Measurements from ENCODE around the gene CA5A. TPM values are rescaled to one million over a fixed set of nuclear protein-coding genes. Genes with fewer than 3 reads are reported as not detected.
"Not testable (repeated sequence)": the region's sequence is repeated elsewhere in the genome, so short reads cannot be mapped to it uniquely, and the experiment has no call there.

CA5A gene
- total RNA-seq, 1 experiment from 2014 or later: 1.7 TPM

- H3K27me3 ChIP-seq (replicated peaks; ENCODE audit: control insufficient read depth, insufficient read depth, low read length): no peaks in the 10 kb centered on the region
- Mint-ChIP-seq H3K4me1 (ENCODE audit: low read depth, unreplicated experiment) (peaks cover 16% of the 10 kb centered on the region), H3K36me3 (ENCODE audit: insufficient read depth, unreplicated experiment) (peaks cover 16% of the 10 kb centered on the region), H3K9me3 (ENCODE audit: unreplicated experiment) (peaks cover 16% of the 10 kb centered on the region), H3K4me3 (ENCODE audit: unreplicated experiment) (no peak overlapping the region), H3K27me3 (ENCODE audit: insufficient read depth, unreplicated experiment) (peaks cover 2% of the 10 kb centered on the region), H3K27ac (ENCODE audit: unreplicated experiment) (no peak overlapping the region)
- intact Hi-C loops (cut with micrococcal nuclease; ENCODE audit: unreplicated experiment): no loop called here
- no peaks in the 10 kb centered on the region for H3K36me3 ChIP-seq (ENCODE audit: control insufficient read depth, insufficient read depth, low read length)
- DNase-seq: no peak
- POLR2A ChIA-PET: no interaction called here
- BruUV-seq (replicated peaks): no TSS peak
- H3K4me3 ChIP-seq (ENCODE audit: low read depth, low read length): no peak overlapping the region
- CTCF ChIA-PET: no interaction called here
- no peak for TF ChIP-seq CTCF (IDR thresholded peaks at IDR 0.05; ENCODE audit: insufficient read depth in 1 of 2, low read depth in 1 of 2, low read length in 1 of 2, severe bottlenecking in 1 of 2, unreplicated experiment in 1 of 2)
- peaks cover 23% of the 10 kb centered on the region for H3K4me1 ChIP-seq
- no peaks in the 10 kb centered on the region for H3K9me3 ChIP-seq
These were observed 6.4 kb upstream of the CA5A start for GRCh38 chr16:87942680-87943079.

- ChIA-PET POLR2A (no interaction called here), CTCF (no interaction called here)
- intact Hi-C loops (cut with micrococcal nuclease; ENCODE audit: unreplicated experiment): no loop called here
- Histone ChIP-seq H3K4me3 (ENCODE audit: low read depth, low read length) (no peak overlapping the region), H3K27me3 (replicated peaks; ENCODE audit: control insufficient read depth, insufficient read depth, low read length) (no peaks in the 10 kb centered on the region), H3K4me1 (peaks cover 8% of the 10 kb centered on the region), H3K9me3 (no peaks in the 10 kb centered on the region), H3K36me3 (ENCODE audit: control insufficient read depth, insufficient read depth, low read length) (no peaks in the 10 kb centered on the region)
- no peak for TF ChIP-seq CTCF (IDR thresholded peaks at IDR 0.05; ENCODE audit: insufficient read depth in 1 of 2, low read depth in 1 of 2, low read length in 1 of 2, severe bottlenecking in 1 of 2, unreplicated experiment in 1 of 2)
- H3K4me1 Mint-ChIP-seq (ENCODE audit: low read depth, unreplicated experiment): peaks cover 6% of the 10 kb centered on the region
- no peak overlapping the region for H3K27ac Mint-ChIP-seq (ENCODE audit: unreplicated experiment)
- H3K9me3 Mint-ChIP-seq (ENCODE audit: unreplicated experiment): peaks cover 16% of the 10 kb centered on the region
- BruUV-seq (replicated peaks): no TSS peak
- H3K4me3 Mint-ChIP-seq (ENCODE audit: unreplicated experiment): no peak overlapping the region
- no peak for DNase-seq
- no peaks in the 10 kb centered on the region for H3K36me3 Mint-ChIP-seq (ENCODE audit: insufficient read depth, unreplicated experiment)
- no peaks in the 10 kb centered on the region for H3K27me3 Mint-ChIP-seq (ENCODE audit: insufficient read depth, unreplicated experiment)
These were observed 3.5 kb upstream of the CA5A start for GRCh38 chr16:87939562-87940423.

GRCh38 chr16:87938412-87938949 is 2.2 kb upstream of the CA5A start:
- intact Hi-C loops (cut with micrococcal nuclease; ENCODE audit: unreplicated experiment): no loop called here
- Histone ChIP-seq H3K4me1 (peaks cover 4% of the 10 kb centered on the region; the same call in 1 of the 2 replicates), H3K4me3 (ENCODE audit: low read depth, low read length) (no peak overlapping the region), H3K27me3 (replicated peaks; ENCODE audit: control insufficient read depth, insufficient read depth, low read length) (no peaks in the 10 kb centered on the region), H3K36me3 (ENCODE audit: control insufficient read depth, insufficient read depth, low read length) (no peaks in the 10 kb centered on the region), H3K9me3 (no peaks in the 10 kb centered on the region)
- Mint-ChIP-seq H3K36me3 (ENCODE audit: insufficient read depth, unreplicated experiment) (no peaks in the 10 kb centered on the region), H3K4me3 (ENCODE audit: unreplicated experiment) (no peak overlapping the region), H3K27ac (ENCODE audit: unreplicated experiment) (no peak overlapping the region), H3K27me3 (ENCODE audit: insufficient read depth, unreplicated experiment) (no peaks in the 10 kb centered on the region), H3K4me1 (ENCODE audit: low read depth, unreplicated experiment) (peaks cover 6% of the 10 kb centered on the region), H3K9me3 (ENCODE audit: unreplicated experiment) (peaks cover 16% of the 10 kb centered on the region)
- ChIA-PET CTCF (interaction anchor here (0.6 kb wide), 1 partner anchor 8 kb away, joined by 5 read pairs; no protein-coding TSS in a partner anchor), POLR2A (no interaction called here)
- no peak for DNase-seq
- no peak for TF ChIP-seq CTCF (IDR thresholded peaks at IDR 0.05; ENCODE audit: insufficient read depth in 1 of 2, low read depth in 1 of 2, low read length in 1 of 2, severe bottlenecking in 1 of 2, unreplicated experiment in 1 of 2)
- BruUV-seq (replicated peaks): no TSS peak

- POLR2A ChIA-PET: interaction anchor here (0.9 to 1.1 kb wide), 2 partner anchors 14 to 67 kb away, joined by 4 read pairs; partner anchors contain the start of gene BANP
- H3K4me1 ChIP-seq; H3K9me3 ChIP-seq; intact Hi-C loops (cut with micrococcal nuclease; ENCODE audit: unreplicated experiment); H3K27ac Mint-ChIP-seq (ENCODE audit: unreplicated experiment); H3K27me3 ChIP-seq (replicated peaks; ENCODE audit: control insufficient read depth, insufficient read depth, low read length); H3K36me3 ChIP-seq (ENCODE audit: control insufficient read depth, insufficient read depth, low read length); DNase-seq; H3K4me3 Mint-ChIP-seq (ENCODE audit: unreplicated experiment); BruUV-seq (replicated peaks); H3K27me3 Mint-ChIP-seq (ENCODE audit: insufficient read depth, unreplicated experiment); CTCF ChIA-PET; H3K36me3 Mint-ChIP-seq (ENCODE audit: insufficient read depth, unreplicated experiment); H3K4me1 Mint-ChIP-seq (ENCODE audit: low read depth, unreplicated experiment); H3K4me3 ChIP-seq (ENCODE audit: low read depth, low read length): not testable (repeated sequence)
- peaks cover 16% of the 10 kb centered on the region for H3K9me3 Mint-ChIP-seq (ENCODE audit: unreplicated experiment)
These were observed 858 bp upstream of the CA5A start for GRCh38 chr16:87937231-87937542.

GRCh38 chr16:87936016-87936374 is 334 bp downstream of the CA5A start:
- H3K36me3 Mint-ChIP-seq (ENCODE audit: insufficient read depth, unreplicated experiment); H3K36me3 ChIP-seq (ENCODE audit: control insufficient read depth, insufficient read depth, low read length); H3K4me3 Mint-ChIP-seq (ENCODE audit: unreplicated experiment); H3K27me3 Mint-ChIP-seq (ENCODE audit: insufficient read depth, unreplicated experiment); intact Hi-C loops (cut with micrococcal nuclease; ENCODE audit: unreplicated experiment); H3K4me3 ChIP-seq (ENCODE audit: low read depth, low read length); H3K4me1 Mint-ChIP-seq (ENCODE audit: low read depth, unreplicated experiment); H3K27ac Mint-ChIP-seq (ENCODE audit: unreplicated experiment); H3K4me1 ChIP-seq; BruUV-seq (replicated peaks); DNase-seq; H3K27me3 ChIP-seq (replicated peaks; ENCODE audit: control insufficient read depth, insufficient read depth, low read length); H3K9me3 ChIP-seq: not testable (repeated sequence)
- H3K9me3 Mint-ChIP-seq (ENCODE audit: unreplicated experiment): peaks cover 16% of the 10 kb centered on the region
- CTCF ChIA-PET: interaction anchor here (0.7 kb wide), 1 partner anchor 144 kb away, joined by 6 read pairs; no protein-coding TSS in a partner anchor
- POLR2A ChIA-PET: interaction anchor here (1.0 to 1.1 kb wide), 2 partner anchors 9 to 15 kb away, joined by 4 read pairs; partner anchors contain the start of gene BANP
